Upper lobe of left lung (tissue), 6 donors: Measurements from ENCODE around the gene TBC1D8. TPM values are rescaled to one million over a fixed set of nuclear protein-coding genes. Genes with fewer than 3 reads are reported as not detected.

Experiments used
- ATAC-seq, 2 donors: fragments of 200-7000 bp; cut with Tn5 transposase; one replicate each; pipeline ENCODE4 v1.9.1; 2022; ENCODE audit warnings: mild to moderate bottlenecking in 2 of 2, moderate library complexity in 2 of 2; ENCODE audit not compliant: low FRiP score in 2 of 2
- DNase-seq, 2 donors: peaks; one replicate each; pipeline ENCODE4 v3.0.0-alpha.2; 2019 to 2020
- H3K27ac ChIP-seq, 4 donors: fragments of 200-600 bp; sonication (generic); one replicate each; pipeline ENCODE4 v1.5.1; 2016 to 2019
- H3K27me3 ChIP-seq, 4 donors: fragments of 200-600 bp; sonication (generic); one replicate each; pipeline ENCODE4 v1.5.1; 2017 to 2019
- H3K36me3 ChIP-seq, 4 donors: fragments of 200-600 bp; sonication (generic); one replicate each; pipeline ENCODE4 v1.5.1; 2016 to 2019
- H3K4me1 ChIP-seq, 4 donors: fragments of 200-600 bp; sonication (generic); one replicate each; pipeline ENCODE4 v1.5.1; 2018 to 2019
- H3K4me3 ChIP-seq, 4 donors: fragments of 200-600 bp; sonication (generic); one replicate each; pipeline ENCODE4 v1.5.1; 2017 to 2019; ENCODE audit warnings: mild to moderate bottlenecking in 2 of 4, moderate library complexity in 1 of 4
- H3K9me3 ChIP-seq, 4 donors: fragments of 200-600 bp; sonication (generic); one replicate each; pipeline ENCODE4 v1.5.1; 2018 to 2019
- CTCF ChIP-seq, 6 experiments: fragments of 450-650 bp in 4 of 6; fragments of 200-600 bp in 2 of 6; sonication (generic) in 2 of 6; IDR thresholded peaks; one replicate each; pipeline ENCODE4 v1.5.1; 2016 to 2019; ENCODE audit warnings: antibody characterized with exemption in 6 of 6
- EP300 ChIP-seq, 4 donors: sonication (generic); formaldehyde crosslinking; IDR thresholded peaks; one replicate each; pipeline ENCODE4 v1.5.1; 2017; ENCODE audit warnings: antibody characterized with exemption in 4 of 4, control low read depth in 2 of 4
- POLR2A ChIP-seq, 4 donors: fragments of 450-650 bp; IDR thresholded peaks; one replicate each; pipeline ENCODE4 v1.5.1; 2016 to 2017; ENCODE audit warnings: antibody characterized with exemption in 4 of 4, mild to moderate bottlenecking in 2 of 4
- POLR2AphosphoS5 ChIP-seq, 2 donors: sonication (generic); formaldehyde crosslinking; IDR thresholded peaks; one replicate each; pipeline ENCODE4 v1.5.1; 2017; ENCODE audit warnings: antibody characterized with exemption in 2 of 2
- WGBS, 2 donors: methylation state at CpG; one replicate each; pipeline ENCODE4 v1.1.5; 2017 to 2018; 5-methylcytosine and 5-hydroxymethylcytosine counted together
- total RNA-seq, 6 donors: library from RNA; depleted of rRNA in 4 of 6; stranded (reverse); fragments of >200 nt in 4 of 6; gene quantifications; one replicate each; pipeline versions ENCODE4 v1.1.0 to v1.2.1, GENCODE V29; 2016 to 2021
- donor health status: DM: no; HTN: no; CAD: no; lungs with moderate emphysema.
- donor health status: DM: no; HTN: yes; CAD: no; lungs with severe emphysema.

Gene TBC1D8
- total RNA-seq, 6 donors from 2014 or later = 21.0 to 133 (median 56.8) TPM

GRCh38 chr2:101157272-101157671 is 6.1 kb upstream of the TBC1D8 start:
- ATAC-seq (no peak), DNase-seq (no peak)
- no peak overlapping the region for H3K27ac ChIP-seq
- H3K27me3 ChIP-seq = no peaks in the 10 kb centered on the region
- no peak overlapping the region for H3K4me3 ChIP-seq
- no peaks in the 10 kb centered on the region for H3K9me3 ChIP-seq
- no peaks in the 10 kb centered on the region for H3K36me3 ChIP-seq
- TF ChIP-seq POLR2A (IDR thresholded peaks at IDR 0.05) (no peak), POLR2AphosphoS5 (IDR thresholded peaks at IDR 0.05) (no peak), EP300 (IDR thresholded peaks at IDR 0.05) (no peak), CTCF (IDR thresholded peaks at IDR 0.05) (no peak)
- peaks cover 5 to 11% (median 10%) of the 10 kb centered on the region in 4 donors for H3K4me1 ChIP-seq
- 89 to 93% methylated on average over 3 to 6 of the region's 6 CpGs for WGBS, 2 donors

- no peak overlapping the region for H3K4me3 ChIP-seq
- DNase-seq (no peak), ATAC-seq (no peak)
- H3K36me3 ChIP-seq = no peaks in the 10 kb centered on the region
- H3K4me1 ChIP-seq = peaks cover 16 to 37% (median 22%) of the 10 kb centered on the region in 4 donors
- WGBS, 2 donors = 83 to 90% methylated on average over 7 of the region's 7 CpGs
- no peaks in the 10 kb centered on the region for H3K27me3 ChIP-seq
- no peak overlapping the region for H3K27ac ChIP-seq
- no peaks in the 10 kb centered on the region for H3K9me3 ChIP-seq
- no peak for TF ChIP-seq EP300 (IDR thresholded peaks at IDR 0.05)
- no peak for TF ChIP-seq POLR2A (IDR thresholded peaks at IDR 0.05)
- no peak for TF ChIP-seq CTCF (IDR thresholded peaks at IDR 0.05)
- no peak for TF ChIP-seq POLR2AphosphoS5 (IDR thresholded peaks at IDR 0.05)
Measured at GRCh38 chr2:101153787-101154186, 2.6 kb upstream of the TBC1D8 start.

DNA sequence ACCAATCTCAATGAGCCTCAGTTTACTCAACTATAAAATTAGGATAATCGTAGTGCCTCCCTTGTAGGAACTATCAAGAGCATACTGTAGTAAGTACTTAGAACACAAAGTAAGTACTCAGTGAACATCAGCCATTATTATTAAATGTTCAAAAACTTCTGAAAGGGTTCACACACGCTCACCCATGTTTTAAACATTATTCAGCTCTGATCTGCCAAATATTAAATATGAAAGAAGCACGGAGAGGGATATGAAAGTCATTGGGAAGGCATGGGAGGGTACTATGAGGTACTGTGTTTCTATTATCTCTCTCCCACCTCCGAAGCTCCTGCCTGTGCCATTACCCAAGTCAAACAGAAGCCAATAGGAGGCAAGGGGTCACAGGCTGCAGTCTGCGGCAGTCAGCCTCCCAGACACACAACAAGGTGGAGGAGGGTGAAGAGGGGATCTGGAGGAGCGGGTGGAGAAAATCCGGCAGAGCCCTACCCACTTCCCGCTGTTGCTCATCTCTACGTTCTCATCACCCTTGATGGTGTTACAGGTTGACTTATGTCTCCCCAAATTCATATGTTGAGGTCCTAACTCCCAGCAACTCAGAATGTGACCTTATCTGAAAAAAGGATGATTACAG is 2.0 kb upstream of the TBC1D8 start:
- Histone ChIP-seq H3K9me3 (no peaks in the 10 kb centered on the region), H3K4me3 (no peak overlapping the region), H3K36me3 (no peaks in the 10 kb centered on the region), H3K27ac (peak overlapping the region in 1 of 4 donors; percentile 77), H3K4me1 (peaks cover 18 to 37% (median 24%) of the 10 kb centered on the region in 4 donors), H3K27me3 (no peaks in the 10 kb centered on the region)
- TF ChIP-seq CTCF (IDR thresholded peaks at IDR 0.05) = peak in 1 of 6 experiments; percentile 2
- no peak for TF ChIP-seq EP300 (IDR thresholded peaks at IDR 0.05)
- ATAC-seq = no peak
- WGBS, 2 donors = 76 to 81% methylated on average over 9 of the region's 9 CpGs
- DNase-seq = no peak

GRCh38 chr2:101152272-101153076 is 1.3 kb upstream of the TBC1D8 start:
- Histone ChIP-seq H3K4me1 (peaks cover 21 to 37% (median 27%) of the 10 kb centered on the region in 4 donors), H3K9me3 (no peaks in the 10 kb centered on the region), H3K27ac (peak overlapping the region; percentile 77 to 94 (median 84)), H3K4me3 (peak overlapping the region in 3 of 4 donors; percentile 86 to 97 (median 91)), H3K36me3 (no peaks in the 10 kb centered on the region), H3K27me3 (no peaks in the 10 kb centered on the region)
- peak; percentile 67 to 70 for ATAC-seq
- TF ChIP-seq EP300 (IDR thresholded peaks at IDR 0.05) = no peak
- TF ChIP-seq POLR2AphosphoS5 (IDR thresholded peaks at IDR 0.05) = no peak
- TF ChIP-seq CTCF (IDR thresholded peaks at IDR 0.05) = peak; percentile 51 to 88 (median 71)
- 10% methylated on average over 18 to 21 of the region's 21 CpGs for WGBS, 2 donors
- peak in 1 of 2 donors; percentile 74 for DNase-seq
